Measurements from ENCODE around the gene TMEM106C. TPM values are rescaled to one million over a fixed set of nuclear protein-coding genes. Genes with fewer than 3 reads are reported as not detected.

The TMEM106C gene
- total RNA-seq, 1 donor from 2014 or later = 30.0 TPM

DNA sequence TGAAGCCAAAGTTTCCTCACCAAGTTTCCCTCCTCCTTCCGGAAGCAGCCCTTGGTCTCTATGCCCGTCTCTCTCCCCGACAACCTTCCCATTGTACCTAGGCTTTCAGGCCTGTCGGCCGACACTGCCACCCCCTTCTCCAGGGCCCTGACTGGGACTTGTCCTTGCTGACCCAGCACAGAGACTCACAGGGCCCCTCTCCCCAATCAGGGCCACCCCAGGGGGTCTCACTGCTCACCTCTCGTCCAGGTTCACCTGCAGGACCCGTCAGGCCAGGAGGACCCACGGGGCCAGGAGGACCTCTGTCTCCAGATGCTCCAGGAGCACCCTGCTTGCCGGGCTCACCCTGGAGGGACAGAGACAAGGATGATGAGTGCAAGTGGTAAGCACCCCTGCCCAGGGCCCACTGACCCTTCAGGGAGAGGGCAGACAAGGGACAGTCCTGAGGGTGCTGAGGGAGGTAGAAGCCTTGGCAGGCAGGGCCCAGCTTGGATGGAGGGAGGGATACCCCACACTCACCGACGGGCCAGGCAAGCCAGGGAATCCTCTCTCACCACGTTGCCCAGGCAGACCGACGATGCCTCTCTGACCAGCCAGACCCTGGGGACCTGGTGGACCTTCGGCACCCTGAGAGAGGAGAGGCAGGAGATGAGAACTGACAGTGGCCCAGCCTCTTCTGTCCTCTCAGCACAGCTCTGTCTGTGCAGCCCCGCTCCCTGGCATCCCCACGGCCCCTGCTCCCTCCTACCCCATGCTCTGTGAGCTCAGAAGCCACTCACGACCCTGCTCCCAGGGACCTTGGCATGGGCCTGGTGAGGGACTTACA lies 14.6 kb downstream of the TMEM106C start:
- no peak overlapping the region for H3K4me3 Mint-ChIP-seq (ENCODE audit: unreplicated experiment)
- Histone ChIP-seq H3K79me2 (ENCODE audit: insufficient read depth, low read length) (no peaks in the 10 kb centered on the region), H3K9me3 (ENCODE audit: insufficient read depth, low read depth, low read length) (no peaks in the 10 kb centered on the region), H3K27me3 (ENCODE audit: insufficient read depth, low read length) (no peaks in the 10 kb centered on the region), H3K9ac (ENCODE audit: low read length) (no peak overlapping the region), H2AFZ (ENCODE audit: low read depth, low read length) (no peak overlapping the region), H3K27ac (ENCODE audit: low read depth, low read length) (no peak overlapping the region), H4K20me1 (ENCODE audit: insufficient read depth, low read length) (no peaks in the 10 kb centered on the region), H3K36me3 (ENCODE audit: insufficient read depth, low read length) (no peaks in the 10 kb centered on the region), H3K4me2 (ENCODE audit: low read length) (no peak overlapping the region), H3K4me3 (ENCODE audit: insufficient read depth, low read depth, low read length) (no peak overlapping the region), H3K4me1 (ENCODE audit: insufficient read depth, low read length) (no peaks in the 10 kb centered on the region)
- peaks cover 21% of the 10 kb centered on the region for H3K27me3 Mint-ChIP-seq (ENCODE audit: low read depth, unreplicated experiment)
- peaks cover 3% of the 10 kb centered on the region for H3K4me1 Mint-ChIP-seq (ENCODE audit: low read depth, unreplicated experiment)
- FAIRE-seq = no peak
- H3K36me3 Mint-ChIP-seq (ENCODE audit: low read depth, unreplicated experiment) = peaks cover 7% of the 10 kb centered on the region
- H3K27ac Mint-ChIP-seq (ENCODE audit: unreplicated experiment) = no peak overlapping the region
- TF ChIP-seq, protein P1, sequence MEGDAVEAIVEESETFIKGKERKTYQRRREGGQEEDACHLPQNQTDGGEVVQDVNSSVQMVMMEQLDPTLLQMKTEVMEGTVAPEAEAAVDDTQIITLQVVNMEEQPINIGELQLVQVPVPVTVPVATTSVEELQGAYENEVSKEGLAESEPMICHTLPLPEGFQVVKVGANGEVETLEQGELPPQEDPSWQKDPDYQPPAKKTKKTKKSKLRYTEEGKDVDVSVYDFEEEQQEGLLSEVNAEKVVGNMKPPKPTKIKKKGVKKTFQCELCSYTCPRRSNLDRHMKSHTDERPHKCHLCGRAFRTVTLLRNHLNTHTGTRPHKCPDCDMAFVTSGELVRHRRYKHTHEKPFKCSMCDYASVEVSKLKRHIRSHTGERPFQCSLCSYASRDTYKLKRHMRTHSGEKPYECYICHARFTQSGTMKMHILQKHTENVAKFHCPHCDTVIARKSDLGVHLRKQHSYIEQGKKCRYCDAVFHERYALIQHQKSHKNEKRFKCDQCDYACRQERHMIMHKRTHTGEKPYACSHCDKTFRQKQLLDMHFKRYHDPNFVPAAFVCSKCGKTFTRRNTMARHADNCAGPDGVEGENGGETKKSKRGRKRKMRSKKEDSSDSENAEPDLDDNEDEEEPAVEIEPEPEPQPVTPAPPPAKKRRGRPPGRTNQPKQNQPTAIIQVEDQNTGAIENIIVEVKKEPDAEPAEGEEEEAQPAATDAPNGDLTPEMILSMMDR (IDR thresholded peaks at IDR 0.05; ENCODE audit: insufficient read depth, low read depth, low read length) = no peak
- DNase-seq (ENCODE audit: low read depth) = no peak
- H3K9me3 Mint-ChIP-seq (ENCODE audit: unreplicated experiment) = peaks cover 5% of the 10 kb centered on the region

DNA sequence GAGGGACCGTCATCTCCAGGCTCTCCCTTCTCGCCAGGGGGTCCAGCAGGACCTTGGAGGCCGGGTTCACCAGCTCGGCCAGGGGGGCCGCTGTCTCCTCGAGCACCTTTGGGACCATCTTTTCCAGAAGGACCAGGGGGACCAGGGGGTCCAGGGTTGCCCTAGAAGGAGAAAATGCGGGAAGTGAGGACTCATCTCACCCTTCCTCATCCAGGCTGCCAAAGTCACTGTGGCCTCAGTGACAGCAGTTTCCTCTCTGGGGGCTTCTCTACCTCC lies 15.1 kb downstream of the TMEM106C start:
- DNase-seq (ENCODE audit: low read depth) (no peak), FAIRE-seq (no peak)
- H3K27ac Mint-ChIP-seq (ENCODE audit: unreplicated experiment) = no peak overlapping the region
- TF ChIP-seq, protein P1 (IDR thresholded peaks at IDR 0.05; ENCODE audit: insufficient read depth, low read depth, low read length) = no peak
- TF ChIP-seq EZH2 (IDR thresholded peaks at IDR 0.05; ENCODE audit: insufficient read depth, low read length) = no peak
- peaks cover 21% of the 10 kb centered on the region for H3K27me3 Mint-ChIP-seq (ENCODE audit: low read depth, unreplicated experiment)
- no peak overlapping the region for H3K9ac ChIP-seq (ENCODE audit: low read length)
- H3K9me3 ChIP-seq (ENCODE audit: insufficient read depth, low read depth, low read length) = no peaks in the 10 kb centered on the region
- H3K27me3 ChIP-seq (ENCODE audit: insufficient read depth, low read length) = no peaks in the 10 kb centered on the region
- H3K4me1 ChIP-seq (ENCODE audit: insufficient read depth, low read length) = no peaks in the 10 kb centered on the region
- no peaks in the 10 kb centered on the region for H3K79me2 ChIP-seq (ENCODE audit: insufficient read depth, low read length)
- no peak overlapping the region for H3K27ac ChIP-seq (ENCODE audit: low read depth, low read length)
- peaks cover 3% of the 10 kb centered on the region for H3K4me1 Mint-ChIP-seq (ENCODE audit: low read depth, unreplicated experiment)
- H3K36me3 Mint-ChIP-seq (ENCODE audit: low read depth, unreplicated experiment) = peaks cover 6% of the 10 kb centered on the region
- peaks cover 5% of the 10 kb centered on the region for H3K9me3 Mint-ChIP-seq (ENCODE audit: unreplicated experiment)
- no peak overlapping the region for H3K4me3 Mint-ChIP-seq (ENCODE audit: unreplicated experiment)
- no peak overlapping the region for H3K4me2 ChIP-seq (ENCODE audit: low read length)
- H3K36me3 ChIP-seq (ENCODE audit: insufficient read depth, low read length) = no peaks in the 10 kb centered on the region
- H3K4me3 ChIP-seq (ENCODE audit: insufficient read depth, low read depth, low read length) = no peak overlapping the region
- no peak overlapping the region for H2AFZ ChIP-seq (ENCODE audit: low read depth, low read length)
- no peaks in the 10 kb centered on the region for H4K20me1 ChIP-seq (ENCODE audit: insufficient read depth, low read length)

DNA sequence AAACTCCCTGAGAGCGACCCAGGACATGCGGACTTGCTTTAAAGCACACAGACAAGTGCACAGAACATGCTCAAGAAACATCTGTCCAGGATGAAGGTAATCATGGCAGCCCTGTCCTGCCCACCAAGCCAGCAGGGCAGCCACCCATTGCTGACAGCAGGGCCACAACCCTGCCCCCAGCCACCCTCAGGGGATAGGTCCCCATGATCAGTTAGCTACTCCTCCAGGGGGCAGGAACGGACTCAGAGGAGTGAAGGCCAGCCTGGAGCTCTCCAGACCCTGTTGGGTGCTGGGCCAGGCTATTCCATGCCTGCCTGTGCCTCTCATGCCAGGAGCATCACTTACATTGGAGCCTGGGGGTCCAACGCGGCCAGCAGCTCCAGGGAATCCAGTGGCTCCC lies 15.8 kb downstream of the TMEM106C start:
- FAIRE-seq (no peak), DNase-seq (ENCODE audit: low read depth) (no peak)
- H3K36me3 Mint-ChIP-seq (ENCODE audit: low read depth, unreplicated experiment) = peaks cover 6% of the 10 kb centered on the region

More for the DNA sequence above, 15.8 kb downstream of the TMEM106C start:
- Mint-ChIP-seq H3K27me3 (ENCODE audit: low read depth, unreplicated experiment) (peaks cover 19% of the 10 kb centered on the region), H3K27ac (ENCODE audit: unreplicated experiment) (no peak overlapping the region), H3K9me3 (ENCODE audit: unreplicated experiment) (peaks cover 5% of the 10 kb centered on the region), H3K4me3 (ENCODE audit: unreplicated experiment) (no peak overlapping the region), H3K4me1 (ENCODE audit: low read depth, unreplicated experiment) (peaks cover 3% of the 10 kb centered on the region)
- Histone ChIP-seq H3K9ac (ENCODE audit: low read length) (no peak overlapping the region), H3K27me3 (ENCODE audit: insufficient read depth, low read length) (no peaks in the 10 kb centered on the region), H3K79me2 (ENCODE audit: insufficient read depth, low read length) (no peaks in the 10 kb centered on the region), H3K27ac (ENCODE audit: low read depth, low read length) (no peak overlapping the region), H3K4me2 (ENCODE audit: low read length) (no peak overlapping the region), H4K20me1 (ENCODE audit: insufficient read depth, low read length) (no peaks in the 10 kb centered on the region), H3K9me3 (ENCODE audit: insufficient read depth, low read depth, low read length) (no peaks in the 10 kb centered on the region), H2AFZ (ENCODE audit: low read depth, low read length) (no peak overlapping the region), H3K4me3 (ENCODE audit: insufficient read depth, low read depth, low read length) (no peak overlapping the region), H3K4me1 (ENCODE audit: insufficient read depth, low read length) (no peaks in the 10 kb centered on the region), H3K36me3 (ENCODE audit: insufficient read depth, low read length) (no peaks in the 10 kb centered on the region)
- TF ChIP-seq, protein P1 (IDR thresholded peaks at IDR 0.05; ENCODE audit: insufficient read depth, low read depth, low read length) = no peak
- no peak for TF ChIP-seq EZH2 (IDR thresholded peaks at IDR 0.05; ENCODE audit: insufficient read depth, low read length)
